HEK293 (cell line): ENCODE measurements around the gene LAMA5.

Experiments
- CTCF ChIP-seq: fragments of 450-650 bp; formaldehyde crosslinking; IDR thresholded peaks from 2 replicates; pipeline ENCODE4 v1.5.1; 2016; ENCODE audit warnings: missing biosample characterization, missing genetic modification characterization
- TCF7L2 ChIP-seq: IDR thresholded peaks from 2 replicates; pipeline ENCODE4 v1.6.1; 2011; ENCODE audit warnings: low read depth, mild to moderate bottlenecking, inconsistent platforms, low read length, moderate library complexity, borderline replicate concordance
- ZBTB8A ChIP-seq: fragments of 450-650 bp; formaldehyde crosslinking; IDR thresholded peaks from 2 replicates; pipeline ENCODE4 v1.5.1; 2016; ENCODE audit warnings: missing biosample characterization, missing genetic modification characterization
- ZNF138 ChIP-seq: fragments of 450-650 bp; formaldehyde crosslinking; IDR thresholded peaks from 2 replicates; pipeline ENCODE4 v1.5.1; 2016; ENCODE audit warnings: missing biosample characterization, missing genetic modification characterization, borderline replicate concordance
- ZNF175 ChIP-seq: fragments of 450-650 bp; formaldehyde crosslinking; IDR thresholded peaks from 2 replicates; pipeline ENCODE4 v1.5.1; 2016; ENCODE audit warnings: missing biosample characterization, missing genetic modification characterization
- TF ChIP-seq, protein P1 (sequence below): fragments of 450-650 bp; formaldehyde crosslinking; IDR thresholded peaks from 2 replicates; pipeline ENCODE4 v1.5.1; 2016; ENCODE audit warnings: missing biosample characterization, missing genetic modification characterization

DNA sequence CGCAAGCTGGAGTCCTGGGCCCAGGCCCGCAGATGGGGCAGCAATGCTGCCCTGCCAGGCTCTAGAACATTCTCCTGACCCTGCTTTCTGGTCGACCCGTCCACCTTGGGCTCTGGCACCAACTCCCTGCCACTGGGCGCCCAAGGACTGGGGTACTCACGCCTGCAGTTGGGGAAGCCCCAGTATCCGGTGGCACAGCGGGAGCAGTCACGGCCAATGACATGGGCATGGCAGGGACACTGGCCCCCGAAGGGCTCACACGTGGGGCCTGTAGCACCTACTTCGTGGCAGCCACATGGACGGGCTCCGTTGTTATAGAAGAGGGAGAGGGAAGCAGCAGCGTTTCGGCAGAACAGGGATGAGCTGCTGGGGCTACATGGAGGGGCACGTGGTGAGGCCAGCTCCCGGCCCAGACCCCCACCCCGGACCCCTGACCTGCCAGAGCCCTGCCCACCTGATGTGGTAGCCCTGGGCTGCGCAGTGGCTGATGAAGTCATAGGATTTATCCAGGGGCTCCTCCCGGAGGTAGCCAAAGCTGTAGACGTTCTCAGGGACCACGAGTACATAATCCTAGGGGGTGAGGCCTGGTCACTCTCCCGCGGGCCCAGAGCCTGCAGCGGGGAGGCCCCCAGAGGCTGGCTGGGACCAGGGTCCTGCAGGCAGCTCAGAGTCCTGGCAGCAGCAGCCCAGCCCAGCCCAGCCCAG lies 38.3 kb downstream of the LAMA5 start:
- TF ChIP-seq CTCF (tag by site-specific recombination): no peak
- TF ChIP-seq TCF7L2: no peak
- no peak for TF ChIP-seq ZNF138 (tag by site-specific recombination)
- TF ChIP-seq, protein P1, sequence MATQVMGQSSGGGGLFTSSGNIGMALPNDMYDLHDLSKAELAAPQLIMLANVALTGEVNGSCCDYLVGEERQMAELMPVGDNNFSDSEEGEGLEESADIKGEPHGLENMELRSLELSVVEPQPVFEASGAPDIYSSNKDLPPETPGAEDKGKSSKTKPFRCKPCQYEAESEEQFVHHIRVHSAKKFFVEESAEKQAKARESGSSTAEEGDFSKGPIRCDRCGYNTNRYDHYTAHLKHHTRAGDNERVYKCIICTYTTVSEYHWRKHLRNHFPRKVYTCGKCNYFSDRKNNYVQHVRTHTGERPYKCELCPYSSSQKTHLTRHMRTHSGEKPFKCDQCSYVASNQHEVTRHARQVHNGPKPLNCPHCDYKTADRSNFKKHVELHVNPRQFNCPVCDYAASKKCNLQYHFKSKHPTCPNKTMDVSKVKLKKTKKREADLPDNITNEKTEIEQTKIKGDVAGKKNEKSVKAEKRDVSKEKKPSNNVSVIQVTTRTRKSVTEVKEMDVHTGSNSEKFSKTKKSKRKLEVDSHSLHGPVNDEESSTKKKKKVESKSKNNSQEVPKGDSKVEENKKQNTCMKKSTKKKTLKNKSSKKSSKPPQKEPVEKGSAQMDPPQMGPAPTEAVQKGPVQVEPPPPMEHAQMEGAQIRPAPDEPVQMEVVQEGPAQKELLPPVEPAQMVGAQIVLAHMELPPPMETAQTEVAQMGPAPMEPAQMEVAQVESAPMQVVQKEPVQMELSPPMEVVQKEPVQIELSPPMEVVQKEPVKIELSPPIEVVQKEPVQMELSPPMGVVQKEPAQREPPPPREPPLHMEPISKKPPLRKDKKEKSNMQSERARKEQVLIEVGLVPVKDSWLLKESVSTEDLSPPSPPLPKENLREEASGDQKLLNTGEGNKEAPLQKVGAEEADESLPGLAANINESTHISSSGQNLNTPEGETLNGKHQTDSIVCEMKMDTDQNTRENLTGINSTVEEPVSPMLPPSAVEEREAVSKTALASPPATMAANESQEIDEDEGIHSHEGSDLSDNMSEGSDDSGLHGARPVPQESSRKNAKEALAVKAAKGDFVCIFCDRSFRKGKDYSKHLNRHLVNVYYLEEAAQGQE (tag by site-specific recombination): no peak
- no peak for TF ChIP-seq ZNF175 (tag by site-specific recombination)
- no peak for TF ChIP-seq ZBTB8A (tag by site-specific recombination)
